ENCODE data around the gene TRIM42.

The TRIM42 gene

GRCh38 chr3:140677764-140678163, at the start of gene TRIM42:
TSS of gene TRIM42 (plus strand) at chr3:140678064. CDS start at chr3:140678230, 166 bp downstream.
- no peak for DNase-seq

GRCh38 chr3:140628606-140629005, 49.3 kb upstream of the TRIM42 start:
- no peak for DNase-seq

- no peak for DNase-seq
These were observed 48.3 kb upstream of the TRIM42 start for GRCh38 chr3:140629357-140630137.

GRCh38 chr3:140630366-140630765, 47.5 kb upstream of the TRIM42 start:
- DNase-seq, result no peak

GRCh38 chr3:140630866-140631265, 47.0 kb upstream of the TRIM42 start:
- no peak for DNase-seq

- DNase-seq, result no peak
These were observed 42.6 kb upstream of the TRIM42 start for GRCh38 chr3:140635276-140635675.

- DNase-seq, result no peak
These were observed 41.3 kb upstream of the TRIM42 start for GRCh38 chr3:140636406-140637138.

- no peak for DNase-seq
These were observed 26.6 kb upstream of the TRIM42 start for GRCh38 chr3:140651287-140651686.

GRCh38 chr3:140655678-140656077, 22.2 kb upstream of the TRIM42 start:
- no peak for DNase-seq

GRCh38 chr3:140664111-140664510, 13.8 kb upstream of the TRIM42 start:
- no peak for DNase-seq

- no peak for DNase-seq
These were observed 4.7 kb downstream of the TRIM42 start for GRCh38 chr3:140682586-140682985.

- no peak for DNase-seq
These were observed 8.3 kb downstream of the TRIM42 start for GRCh38 chr3:140686128-140686527.

- DNase-seq, result no peak
These were observed 9.1 kb downstream of the TRIM42 start for GRCh38 chr3:140686948-140687347.

- DNase-seq, result no peak
These were observed 17.6 kb downstream of the TRIM42 start for GRCh38 chr3:140695361-140696061.

- DNase-seq, result no peak
These were observed 21.8 kb downstream of the TRIM42 start for GRCh38 chr3:140699516-140700231.

GRCh38 chr3:140702281-140702680, 24.4 kb downstream of the TRIM42 start:
- no peak for DNase-seq

- DNase-seq, result no peak
These were observed 25.6 kb downstream of the TRIM42 start for GRCh38 chr3:140703496-140703895.

- DNase-seq, result no peak
These were observed 26.9 kb downstream of the TRIM42 start for GRCh38 chr3:140704733-140705132.

- DNase-seq, result no peak
These were observed 28.1 kb downstream of the TRIM42 start for GRCh38 chr3:140705954-140706353.

- DNase-seq, result no peak
These were observed 28.5 kb downstream of the TRIM42 start for GRCh38 chr3:140706360-140706759.

GRCh38 chr3:140708815-140709214, 31.0 kb downstream of the TRIM42 start:
- no peak for DNase-seq

GRCh38 chr3:140709751-140710150, 31.9 kb downstream of the TRIM42 start:
- DNase-seq, result no peak
